BJ (cell line): Measurements from ENCODE around the gene FXYD2. TPM values are rescaled to one million over a fixed set of nuclear protein-coding genes. Genes with fewer than 3 reads are reported as not detected.

Experiments used
- CTCF ChIA-PET: fragments of 350-600 bp; formaldehyde crosslinking; extraction: SDS; loops from one replicate; lab custom pipeline; 2021; ENCODE audit warnings: antibody characterized with exemption, inconsistent platforms; lab: Yijun Ruan, JAX
- POLR2A ChIA-PET: fragments of 300-600 bp; sonication (Branson Sonifier 250); formaldehyde crosslinking; extraction: SDS; loops from one replicate; lab custom pipeline; 2021; ENCODE audit warnings: antibody characterized with exemption; lab: Charles Lee
- DNase-seq: peaks from one replicate; pipeline ENCODE4 v3.0.0-alpha.2; 2011; ENCODE audit warnings: low read depth
- H3K27me3 ChIP-seq: 2 replicates; pipeline ENCODE4 v1.6.0; 2011; ENCODE audit warnings: low read length; ENCODE audit not compliant: control insufficient read depth, insufficient read depth
- H3K36me3 ChIP-seq: 2 replicates; pipeline ENCODE4 v1.5.1; 2011; ENCODE audit warnings: low read length; ENCODE audit not compliant: control insufficient read depth, insufficient read depth
- H3K4me3 ChIP-seq: 2 replicates; pipeline ENCODE4 v1.5.1; 2011; ENCODE audit warnings: low read depth, mild to moderate bottlenecking, control low read depth, low read length
- polyA plus RNA-seq: library from polyadenylated mRNA; depleted of rRNA; stranded (reverse); fragments of >200 nt; gene quantifications from 2 replicates; pipeline ENCODE4 v1.2.3, GENCODE V29; 2011
- TF ChIP-seq, protein P1 (sequence below): IDR thresholded peaks from 2 replicates; pipeline ENCODE4 v1.5.1; 2011; ENCODE audit warnings: low read depth, mild to moderate bottlenecking, control low read depth, inconsistent platforms, low read length, moderate library complexity; ENCODE audit not compliant: insufficient read depth

FXYD2 gene
- polyA plus RNA-seq, 1 experiment, result not detected

- TF ChIP-seq, protein P1, sequence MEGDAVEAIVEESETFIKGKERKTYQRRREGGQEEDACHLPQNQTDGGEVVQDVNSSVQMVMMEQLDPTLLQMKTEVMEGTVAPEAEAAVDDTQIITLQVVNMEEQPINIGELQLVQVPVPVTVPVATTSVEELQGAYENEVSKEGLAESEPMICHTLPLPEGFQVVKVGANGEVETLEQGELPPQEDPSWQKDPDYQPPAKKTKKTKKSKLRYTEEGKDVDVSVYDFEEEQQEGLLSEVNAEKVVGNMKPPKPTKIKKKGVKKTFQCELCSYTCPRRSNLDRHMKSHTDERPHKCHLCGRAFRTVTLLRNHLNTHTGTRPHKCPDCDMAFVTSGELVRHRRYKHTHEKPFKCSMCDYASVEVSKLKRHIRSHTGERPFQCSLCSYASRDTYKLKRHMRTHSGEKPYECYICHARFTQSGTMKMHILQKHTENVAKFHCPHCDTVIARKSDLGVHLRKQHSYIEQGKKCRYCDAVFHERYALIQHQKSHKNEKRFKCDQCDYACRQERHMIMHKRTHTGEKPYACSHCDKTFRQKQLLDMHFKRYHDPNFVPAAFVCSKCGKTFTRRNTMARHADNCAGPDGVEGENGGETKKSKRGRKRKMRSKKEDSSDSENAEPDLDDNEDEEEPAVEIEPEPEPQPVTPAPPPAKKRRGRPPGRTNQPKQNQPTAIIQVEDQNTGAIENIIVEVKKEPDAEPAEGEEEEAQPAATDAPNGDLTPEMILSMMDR, result no peak
- no peaks in the 10 kb centered on the region for H3K36me3 ChIP-seq
- ChIA-PET POLR2A (no interaction called here), CTCF (interaction anchor here (1.2 to 2.3 kb wide), 2 partner anchors 16 to 18 kb away, joined by 3 to 6 read pairs; no protein-coding TSS in a partner anchor)
- H3K27me3 ChIP-seq, result peaks cover 6% of the 10 kb centered on the region
- DNase-seq, result no peak
- H3K4me3 ChIP-seq, result no peak overlapping the region
Observed at GRCh38 chr11:117789241-117789640, 35.3 kb downstream of the FXYD2 start.

DNA sequence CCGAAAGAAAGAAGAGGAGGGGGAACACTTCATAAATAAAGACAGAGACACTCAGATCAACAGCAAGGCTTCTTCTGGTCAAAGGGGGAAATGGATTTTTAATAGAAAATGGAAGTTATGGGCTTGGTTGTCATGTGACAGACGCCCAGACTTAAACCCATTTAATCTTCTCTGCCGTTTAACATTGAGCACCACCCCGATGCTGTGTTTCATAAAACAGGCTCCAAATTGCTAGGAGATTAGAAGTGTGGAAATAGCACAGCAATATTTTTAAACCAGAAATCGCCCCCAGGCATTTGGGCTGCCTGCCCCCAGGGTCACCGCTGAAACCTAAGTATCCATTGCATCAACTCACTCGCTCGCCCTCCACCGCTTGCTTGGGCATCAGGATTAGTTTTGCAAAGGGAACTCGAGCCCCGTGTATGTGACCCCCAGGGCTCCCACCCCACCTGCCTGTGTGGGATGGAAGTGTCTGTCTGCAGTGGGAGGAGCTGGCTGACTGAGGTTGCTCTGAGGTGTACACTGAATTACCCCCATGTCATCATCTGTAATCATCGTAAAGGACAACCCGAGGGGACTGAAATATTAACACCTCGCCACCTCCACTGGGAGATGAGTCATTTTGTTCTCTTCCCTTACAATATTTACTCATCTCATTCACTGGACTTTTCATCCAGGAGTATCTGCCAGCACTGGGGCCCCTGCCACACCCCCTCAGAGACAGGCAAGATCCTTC lies 38.2 kb downstream of the FXYD2 start:
- TF ChIP-seq, protein P1, result no peak
- DNase-seq, result no peak
- H3K4me3 ChIP-seq, result no peak overlapping the region
- POLR2A ChIA-PET, result no interaction called here
- CTCF ChIA-PET, result interaction anchor here (0.9 kb wide), 1 partner anchor 58 kb away, joined by 3 read pairs; no protein-coding TSS in a partner anchor
- no peaks in the 10 kb centered on the region for H3K36me3 ChIP-seq
- peaks cover 5% of the 10 kb centered on the region for H3K27me3 ChIP-seq

DNA sequence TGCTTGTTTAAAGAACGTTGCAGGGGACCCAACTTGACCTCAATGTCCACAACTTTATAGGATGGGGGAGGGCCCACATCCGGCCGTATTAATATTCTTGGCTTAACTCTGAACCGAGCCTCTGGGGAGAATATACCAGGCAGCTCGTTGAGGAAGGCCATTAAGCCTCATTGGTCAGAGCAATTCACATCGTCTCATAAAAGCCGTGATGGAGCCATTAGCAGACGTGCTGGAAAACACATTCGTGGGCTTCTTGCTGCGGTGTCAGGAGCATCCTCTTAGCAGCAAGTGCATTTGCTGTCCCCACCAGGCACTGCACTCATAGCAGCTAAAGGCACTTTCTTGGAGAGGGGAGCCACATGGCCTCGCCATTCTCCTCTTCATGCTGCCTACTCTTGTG lies 42.4 kb downstream of the FXYD2 start:
- ChIA-PET CTCF (interaction anchor here (0.7 kb wide), 1 partner anchor 477 kb away, joined by 3 read pairs; no protein-coding TSS in a partner anchor), POLR2A (no interaction called here)
- TF ChIP-seq, protein P1, result no peak
- Histone ChIP-seq H3K36me3 (no peaks in the 10 kb centered on the region), H3K27me3 (peaks cover 6% of the 10 kb centered on the region), H3K4me3 (no peak overlapping the region)
- no peak for DNase-seq

- Histone ChIP-seq H3K4me3 (no peak overlapping the region), H3K27me3 (peaks cover 6% of the 10 kb centered on the region), H3K36me3 (no peaks in the 10 kb centered on the region)
- ChIA-PET CTCF (no interaction called here), POLR2A (no interaction called here)
- DNase-seq, result no peak
- TF ChIP-seq, protein P1, result no peak
Observed at GRCh38 chr11:117781627-117782026, 42.9 kb downstream of the FXYD2 start.

GRCh38 chr11:117780456-117780855 lies 44.1 kb downstream of the FXYD2 start:
- no peak for DNase-seq
- TF ChIP-seq, protein P1, result no peak
- H3K4me3 ChIP-seq, result no peak overlapping the region
- no peaks in the 10 kb centered on the region for H3K36me3 ChIP-seq
- ChIA-PET CTCF (interaction anchor here (1.2 kb wide), 1 partner anchor 27 kb away, joined by 3 read pairs; no protein-coding TSS in a partner anchor), POLR2A (no interaction called here)
- peaks cover 6% of the 10 kb centered on the region for H3K27me3 ChIP-seq
